GOT3 (cell line): ENCODE measurements around the gene CHID1.

ENCODE experiments used
- DNase-seq: peaks from one replicate; lab custom pipeline; 2025; ENCODE audit warnings: mixed read lengths; lab: John Stamatoyannopoulos, UW

CHID1 gene

DNA sequence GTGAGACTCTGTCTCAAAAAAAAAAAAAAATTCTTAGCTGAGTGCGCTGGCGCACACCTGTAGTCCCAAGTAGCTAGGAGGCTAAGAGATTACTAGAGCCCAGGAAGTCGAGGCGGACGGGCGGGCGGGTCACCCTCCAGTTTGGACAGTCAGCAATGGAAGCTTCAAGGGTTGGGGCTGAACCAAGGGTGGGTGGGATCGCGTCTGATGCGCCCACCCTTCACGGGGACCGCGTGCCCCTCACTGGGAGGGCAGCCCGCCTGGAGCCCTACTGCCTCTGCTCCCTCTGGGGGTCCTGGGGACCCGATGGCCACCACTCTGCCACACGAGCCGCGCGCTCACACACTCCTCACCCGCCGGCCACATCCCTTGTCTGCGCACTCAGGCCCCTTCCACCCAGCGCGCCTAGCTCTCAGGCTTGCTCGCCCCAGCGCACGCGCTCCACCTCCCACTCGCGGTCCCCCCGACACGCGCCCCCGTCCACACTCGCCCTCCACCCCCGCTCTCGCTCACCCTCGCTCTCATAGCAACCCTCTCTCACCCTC is 494 bp downstream of the CHID1 start:
- DNase-seq = no peak

DNA sequence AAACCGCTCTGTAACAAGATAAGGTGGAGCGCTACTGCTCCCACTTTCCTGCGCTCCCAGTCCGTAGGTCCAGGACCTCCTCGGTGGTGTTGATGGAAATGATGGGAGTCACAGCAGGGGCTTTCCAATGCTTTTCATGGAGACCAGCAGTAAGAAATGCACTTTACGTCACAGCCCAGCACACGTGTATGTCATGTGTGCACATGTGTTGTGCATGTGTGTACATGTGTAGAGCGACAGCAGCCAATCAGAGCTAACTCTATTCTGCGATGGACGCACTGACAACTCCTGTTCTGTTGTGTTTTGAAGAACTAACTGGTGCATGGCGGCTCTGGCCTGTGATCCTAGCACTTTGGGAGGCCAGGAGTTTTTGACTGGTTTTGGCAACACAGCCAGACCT is 1.2 kb downstream of the CHID1 start:
- no peak for DNase-seq

DNA sequence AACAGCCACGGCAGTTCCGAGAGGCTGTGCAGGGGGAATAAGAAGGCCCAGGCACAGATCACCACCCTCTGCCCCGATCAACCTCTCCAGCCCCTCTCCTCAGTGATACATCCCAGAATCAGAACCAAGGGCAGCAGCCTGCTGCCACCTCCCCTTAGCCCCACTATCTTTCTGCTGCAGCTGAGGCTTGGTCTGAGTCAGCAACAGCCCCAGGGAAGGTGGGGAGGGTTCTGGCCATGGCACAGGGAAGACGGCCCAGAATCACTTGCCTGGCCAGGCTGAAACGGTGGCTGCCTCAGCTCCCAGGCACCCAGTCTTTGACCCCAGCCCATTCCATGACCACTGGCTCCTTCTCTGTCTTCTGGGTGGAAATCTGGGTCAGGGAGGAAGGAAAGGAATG is 2.3 kb downstream of the CHID1 start:
- no peak for DNase-seq

DNA sequence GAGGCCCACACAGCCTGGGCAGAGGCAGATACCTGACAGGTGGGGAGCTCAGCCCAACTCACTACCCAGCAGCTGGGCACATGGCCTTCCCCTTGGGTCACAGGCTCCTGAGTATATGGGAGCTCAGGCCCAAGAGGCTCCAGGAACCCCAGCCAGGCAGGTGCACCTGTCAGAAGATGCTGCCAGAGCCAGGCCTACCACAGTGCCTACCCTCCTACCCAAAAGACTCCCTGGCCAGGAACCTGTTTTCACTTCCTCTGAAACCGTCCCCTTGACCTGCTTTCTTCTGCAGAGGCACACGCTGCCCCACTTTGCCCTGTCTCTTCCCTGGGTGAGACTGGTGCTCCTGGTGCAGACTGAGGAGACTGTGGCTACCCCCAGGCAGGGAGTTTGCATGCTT is 2.9 kb downstream of the CHID1 start:
- DNase-seq = no peak

DNA sequence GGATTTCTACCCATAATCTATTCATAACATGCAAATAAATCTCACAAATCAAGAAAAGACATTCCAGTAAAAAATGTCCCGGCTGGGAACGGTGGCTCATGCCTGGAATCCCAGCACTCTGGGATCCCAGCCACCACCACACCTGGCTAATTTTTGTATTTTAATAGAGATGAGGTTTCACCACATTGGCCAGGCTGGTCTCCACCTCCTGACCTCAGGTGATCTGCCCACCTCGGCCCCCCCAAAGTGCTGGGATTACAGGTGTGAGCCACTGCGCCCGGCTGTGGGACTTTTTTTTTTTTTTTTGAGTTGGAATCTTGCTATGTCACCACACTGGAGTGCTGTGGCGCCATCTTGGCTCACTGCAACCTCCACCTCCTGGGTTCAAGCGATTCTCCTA is 4.7 kb downstream of the CHID1 start:
- DNase-seq = no peak

DNA sequence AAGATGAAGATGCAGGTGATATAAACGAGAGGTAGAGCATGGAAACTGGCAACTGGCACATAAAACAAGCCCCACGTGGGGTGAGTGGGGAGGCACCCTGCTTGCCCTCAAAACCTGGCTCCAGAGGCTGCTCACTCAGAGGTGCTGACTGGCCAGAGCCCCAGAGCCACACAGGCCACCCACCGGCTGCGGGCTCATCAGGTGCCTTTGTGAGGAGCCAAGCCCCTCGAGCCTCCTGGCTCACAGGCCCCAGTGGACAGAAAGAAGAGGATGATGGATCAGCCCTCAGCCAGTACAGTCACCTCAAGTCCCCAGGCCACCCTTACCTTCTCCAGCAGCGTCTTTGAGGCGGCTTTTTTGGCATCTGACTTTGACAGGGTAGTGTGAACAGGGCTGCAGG is 6.2 kb downstream of the CHID1 start:
- DNase-seq = no peak

DNA sequence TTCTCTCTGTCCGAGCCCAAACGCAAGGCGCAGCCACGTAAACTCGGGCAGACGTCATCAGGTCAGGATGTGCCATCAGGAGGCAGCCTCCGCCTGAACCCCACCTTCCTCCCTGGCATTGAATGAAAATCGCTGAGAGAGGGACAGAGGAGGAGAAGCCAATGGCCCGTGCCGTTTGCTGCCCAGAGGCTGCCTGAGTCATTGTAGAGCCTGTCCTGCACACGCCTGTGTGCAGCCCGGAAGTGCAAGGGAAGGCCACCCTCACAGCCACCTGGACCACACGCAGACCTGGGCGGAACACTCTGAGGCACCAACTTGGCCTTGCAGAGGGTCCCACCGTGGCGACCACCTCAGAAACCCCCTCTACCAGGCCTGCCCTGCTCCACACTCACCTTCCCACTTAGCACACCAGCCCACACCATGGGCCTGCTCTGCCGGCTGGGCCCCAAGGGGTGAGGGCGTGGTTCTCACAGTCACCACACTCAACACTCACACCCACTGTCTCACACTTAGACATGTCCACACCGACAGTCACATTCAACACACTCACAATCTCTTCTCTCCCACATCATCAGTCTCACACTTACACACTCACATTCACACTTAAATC is 9.1 kb downstream of the CHID1 start:
- no peak for DNase-seq

DNA sequence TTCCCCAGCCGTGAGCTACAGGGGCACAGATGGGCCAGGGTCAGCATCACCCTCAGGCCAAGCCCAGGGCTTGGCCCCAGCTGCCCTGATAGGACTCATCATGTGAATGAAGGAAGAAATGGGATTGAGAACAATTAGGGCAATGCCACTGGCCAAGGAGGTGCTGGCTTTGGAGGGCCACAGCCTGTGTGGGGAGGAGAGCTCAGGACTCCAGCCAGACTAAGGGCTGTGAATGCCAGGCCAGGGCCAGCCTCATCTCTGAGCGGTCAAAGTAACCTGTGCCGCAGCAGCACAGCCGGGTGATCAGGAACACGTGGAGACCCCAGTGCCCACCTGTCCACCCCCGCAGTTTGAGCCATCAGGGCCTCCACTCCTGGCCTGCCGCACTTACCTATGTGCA is 10.1 kb downstream of the CHID1 start:
- DNase-seq = no peak

DNA sequence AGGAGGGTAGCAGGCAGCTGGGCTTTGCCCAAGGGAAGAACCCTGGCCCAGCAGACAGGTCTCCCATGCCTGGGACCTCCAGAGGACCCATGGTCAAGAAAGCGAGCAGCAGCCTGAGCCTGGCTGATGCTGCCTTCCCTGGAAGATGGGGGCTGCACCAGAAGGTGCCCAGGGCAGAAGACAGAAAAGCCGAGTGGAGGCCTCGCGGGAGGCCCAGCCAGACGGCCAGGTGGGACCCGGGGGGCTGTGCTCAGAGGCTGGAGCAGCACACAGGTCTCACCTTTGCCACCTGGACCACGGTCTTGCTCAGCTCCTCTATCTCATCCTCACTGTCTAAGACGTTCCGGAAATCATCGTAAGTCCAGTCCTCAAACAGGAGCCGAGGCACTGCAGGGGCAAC is 10.9 kb downstream of the CHID1 start:
- DNase-seq = no peak

DNA sequence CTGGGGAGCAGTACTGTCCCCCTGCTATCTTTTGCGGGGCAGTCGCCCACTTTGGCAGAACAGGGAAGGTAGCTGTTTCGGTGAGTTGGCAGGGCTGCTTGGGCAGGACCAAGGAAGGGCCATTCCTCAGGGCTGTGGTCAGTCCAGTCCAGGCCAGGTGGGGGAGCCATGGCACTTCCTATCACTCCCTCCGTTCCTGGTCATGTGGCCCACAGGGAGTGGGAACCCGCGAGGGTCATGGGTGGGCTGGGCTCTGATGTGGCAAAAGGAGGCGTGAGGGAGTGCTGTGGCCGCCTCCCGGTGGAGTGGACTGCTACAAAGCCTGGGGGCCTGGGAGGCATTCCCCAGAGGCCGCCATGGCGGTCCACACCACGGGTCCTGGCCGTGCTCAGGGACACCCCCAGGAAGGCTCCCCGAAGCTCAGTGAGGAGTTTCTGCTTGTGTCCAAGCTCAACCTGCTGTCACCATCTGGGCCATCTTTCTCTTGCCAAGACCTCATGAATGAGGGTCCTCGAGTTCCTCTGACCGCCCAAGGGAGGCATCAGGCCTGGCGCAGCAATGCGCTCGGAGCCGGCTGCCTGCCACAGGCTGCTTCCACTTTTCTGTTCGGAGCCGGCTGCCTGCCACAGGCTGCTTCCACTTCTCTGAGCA is 11.9 kb downstream of the CHID1 start:
- no peak for DNase-seq

DNA sequence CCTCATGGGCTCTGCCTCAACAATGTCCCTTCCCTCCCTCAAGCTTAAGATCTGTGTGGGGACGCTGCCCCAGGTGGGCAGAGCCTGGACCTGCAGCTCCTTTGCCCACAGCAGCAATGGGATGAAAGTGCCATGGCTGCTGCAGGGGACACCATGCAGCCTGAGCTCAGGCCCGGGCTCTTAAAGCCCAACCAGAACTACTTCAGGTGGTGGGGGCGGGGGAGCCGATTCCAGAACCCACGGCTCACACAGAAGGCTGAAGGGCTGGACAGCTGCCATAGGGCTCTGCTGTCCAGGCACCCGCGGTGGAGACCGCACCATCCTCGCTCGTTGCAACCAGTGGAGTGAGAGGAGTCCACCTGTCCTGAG is 12.5 kb downstream of the CHID1 start:
- no peak for DNase-seq

DNA sequence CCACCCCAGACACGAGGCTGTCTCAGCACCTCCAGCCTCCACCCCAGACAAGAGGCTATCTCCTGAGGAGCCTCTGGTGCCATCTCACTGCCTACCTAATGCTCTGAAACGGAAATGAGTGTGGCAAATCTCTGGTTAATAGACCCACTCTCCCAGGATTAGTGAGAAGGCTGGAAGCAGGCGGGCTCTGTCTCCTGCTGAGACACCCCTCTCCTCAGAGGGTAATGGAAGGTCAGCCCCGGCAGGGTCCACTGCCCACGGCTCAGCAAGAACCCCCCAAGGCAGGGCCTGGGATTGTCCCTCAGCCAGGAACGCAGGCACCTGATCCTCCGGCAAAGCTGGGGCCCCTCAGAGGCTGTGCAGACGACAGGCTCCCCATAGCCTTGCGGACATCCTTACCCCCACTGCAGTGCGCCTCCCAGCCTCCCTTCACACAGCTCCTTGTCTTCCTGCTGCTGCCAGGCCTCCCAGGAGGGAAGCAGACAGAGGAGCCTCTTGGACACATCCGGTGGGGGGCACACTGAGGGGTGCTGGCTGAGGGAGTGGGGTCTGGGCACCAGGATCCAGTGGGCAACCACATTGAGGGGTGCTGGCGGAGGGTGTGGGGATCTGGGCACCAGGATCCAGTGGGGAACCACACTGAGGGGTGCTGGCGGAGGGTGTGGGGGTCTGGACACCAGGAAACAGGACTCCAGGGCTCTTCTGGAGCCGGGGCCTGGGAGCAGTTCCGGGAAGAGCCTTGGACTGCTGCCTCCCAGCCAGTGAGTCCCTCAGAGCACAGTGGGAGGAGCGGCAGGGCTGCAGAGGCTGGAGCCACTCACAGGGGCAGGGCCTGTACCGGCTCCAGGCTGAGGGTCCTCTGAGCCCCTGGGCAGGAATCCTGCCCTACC is 13.1 kb downstream of the CHID1 start:
- no peak for DNase-seq

DNA sequence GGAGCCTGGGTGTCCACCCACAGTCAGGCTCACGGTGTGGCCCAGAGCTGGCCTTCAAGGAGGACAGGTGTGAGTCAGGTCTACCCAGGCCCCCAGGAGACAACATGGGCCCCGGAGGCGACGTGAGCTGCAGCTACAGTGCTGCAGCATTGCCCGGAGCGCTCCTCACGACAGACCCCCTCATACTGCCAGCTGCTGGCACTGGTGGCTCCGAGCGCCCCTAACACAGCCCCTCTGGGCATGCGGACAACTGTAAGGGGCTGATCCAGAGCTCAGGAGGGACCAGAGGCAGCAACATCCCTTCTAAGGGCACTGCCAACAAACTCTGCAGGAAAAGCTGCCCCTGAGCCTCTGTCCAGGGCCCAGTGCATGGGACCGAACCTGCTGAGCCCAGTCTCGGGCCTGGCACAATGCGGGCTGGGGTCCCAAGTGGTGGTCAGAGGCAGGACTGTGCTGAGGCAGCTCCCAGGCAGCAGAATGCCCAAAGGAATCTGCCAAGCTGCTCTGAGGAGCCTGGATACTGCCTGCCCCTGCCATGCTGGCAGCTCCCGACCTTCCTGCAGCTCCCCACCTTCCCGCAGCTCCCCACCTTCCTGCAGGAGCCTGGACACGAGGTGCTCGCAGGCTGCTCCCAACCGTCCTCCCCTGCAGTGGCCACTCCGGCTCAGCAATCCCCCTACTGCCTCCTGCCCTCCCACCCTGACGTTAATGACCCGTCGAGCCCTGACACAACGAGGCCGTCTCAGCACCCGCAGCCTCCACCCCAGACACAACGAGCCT is 15.1 kb downstream of the CHID1 start:
- no peak for DNase-seq

DNA sequence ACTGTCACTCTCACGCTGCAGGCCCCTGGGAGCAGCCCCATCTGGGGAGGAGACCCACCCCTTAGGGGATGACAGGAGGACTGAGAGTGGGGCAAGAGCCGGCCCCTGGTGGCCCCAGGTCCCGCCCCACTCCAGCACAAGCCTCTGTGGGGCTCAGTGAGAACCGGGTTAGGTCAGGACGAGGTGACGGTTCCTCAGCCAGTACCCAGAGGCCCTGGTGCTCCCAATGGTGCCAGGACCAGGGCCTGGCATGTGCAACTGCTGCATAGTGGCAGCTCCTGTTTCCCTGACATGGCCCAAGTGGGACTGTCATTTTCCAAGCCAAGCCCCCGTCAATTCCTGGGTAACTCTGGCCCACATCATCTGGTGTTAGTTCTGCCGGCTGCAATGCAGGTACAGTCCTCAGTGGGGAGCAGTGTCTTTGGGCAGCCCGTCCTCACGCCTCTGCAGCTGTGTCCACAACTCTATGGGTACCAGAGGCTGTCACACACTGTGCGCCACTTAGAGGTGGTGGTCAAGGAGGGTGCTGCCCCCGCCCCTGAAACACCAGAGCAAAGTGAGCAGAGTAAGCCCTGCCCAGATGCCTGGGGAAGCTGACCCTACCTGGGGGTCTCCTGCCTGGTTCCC is 15.9 kb downstream of the CHID1 start:
- DNase-seq = no peak

DNA sequence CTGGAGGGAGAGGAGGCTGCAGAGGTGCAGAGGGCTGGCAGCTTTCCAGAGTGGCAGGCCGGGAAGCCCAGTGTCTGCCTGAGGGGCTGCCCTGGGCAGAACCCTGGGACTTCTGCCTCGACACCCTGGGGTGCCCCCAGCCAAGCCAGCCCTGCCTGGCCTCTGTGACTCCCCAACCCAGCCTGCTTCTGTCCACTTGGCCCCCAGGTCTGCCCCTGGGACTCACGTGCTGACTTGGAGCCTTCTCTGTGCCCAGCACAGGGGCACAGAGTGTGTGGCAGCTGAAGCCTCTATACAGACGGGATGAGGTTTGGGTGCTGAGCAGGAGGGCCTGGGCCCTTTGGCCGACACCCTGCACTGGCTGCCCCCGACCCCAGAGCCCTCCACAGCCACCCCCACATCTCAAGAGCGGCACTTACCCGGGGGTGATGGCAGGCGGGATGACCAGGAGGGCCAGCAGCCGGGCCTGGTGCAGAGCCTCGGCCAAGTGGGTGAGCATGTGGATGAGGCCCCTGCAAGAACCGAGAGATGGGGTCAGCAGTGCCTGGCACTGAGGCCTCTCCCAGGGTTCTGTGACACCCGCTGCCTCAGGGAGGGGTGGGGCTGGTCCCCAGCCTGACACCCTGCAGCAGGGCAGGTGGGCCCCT is 17.5 kb downstream of the CHID1 start:
- no peak for DNase-seq

DNA sequence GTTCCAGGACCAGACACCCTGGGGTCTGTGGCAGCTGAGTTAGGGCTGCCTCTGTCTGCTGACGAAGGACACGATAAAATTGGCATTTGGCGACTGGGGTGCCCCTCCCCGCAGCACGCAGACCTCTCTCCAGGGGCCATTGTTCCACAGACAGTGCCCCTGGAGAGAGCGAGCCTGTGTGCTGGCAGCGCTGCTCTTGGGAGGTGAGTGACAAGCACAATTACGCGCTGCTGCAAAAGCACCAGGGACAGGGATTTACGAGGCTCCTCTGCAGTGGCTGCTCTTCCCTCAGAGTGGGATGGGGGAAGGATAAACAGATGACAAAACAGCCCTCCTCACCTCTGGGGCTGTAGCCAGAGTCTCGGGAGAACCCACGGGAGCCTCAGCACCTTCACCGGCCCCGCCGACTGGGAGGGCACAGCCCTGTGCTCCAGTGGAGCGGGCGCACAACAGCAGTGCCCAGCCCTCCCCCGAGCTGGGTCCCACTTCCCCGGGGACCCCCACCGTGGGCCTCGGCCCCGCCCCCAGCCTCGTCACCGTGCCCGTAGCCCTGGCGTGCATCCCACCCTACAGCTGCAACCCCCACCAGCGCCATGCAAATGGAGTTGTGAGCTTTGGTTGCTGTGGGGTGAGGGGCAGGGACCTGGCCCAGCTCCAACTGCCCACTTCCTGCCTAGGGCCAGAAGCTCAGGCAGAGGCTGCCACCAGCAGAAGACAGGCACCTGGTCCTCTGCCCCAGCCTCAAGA is 19.6 kb downstream of the CHID1 start:
- DNase-seq = no peak

DNA sequence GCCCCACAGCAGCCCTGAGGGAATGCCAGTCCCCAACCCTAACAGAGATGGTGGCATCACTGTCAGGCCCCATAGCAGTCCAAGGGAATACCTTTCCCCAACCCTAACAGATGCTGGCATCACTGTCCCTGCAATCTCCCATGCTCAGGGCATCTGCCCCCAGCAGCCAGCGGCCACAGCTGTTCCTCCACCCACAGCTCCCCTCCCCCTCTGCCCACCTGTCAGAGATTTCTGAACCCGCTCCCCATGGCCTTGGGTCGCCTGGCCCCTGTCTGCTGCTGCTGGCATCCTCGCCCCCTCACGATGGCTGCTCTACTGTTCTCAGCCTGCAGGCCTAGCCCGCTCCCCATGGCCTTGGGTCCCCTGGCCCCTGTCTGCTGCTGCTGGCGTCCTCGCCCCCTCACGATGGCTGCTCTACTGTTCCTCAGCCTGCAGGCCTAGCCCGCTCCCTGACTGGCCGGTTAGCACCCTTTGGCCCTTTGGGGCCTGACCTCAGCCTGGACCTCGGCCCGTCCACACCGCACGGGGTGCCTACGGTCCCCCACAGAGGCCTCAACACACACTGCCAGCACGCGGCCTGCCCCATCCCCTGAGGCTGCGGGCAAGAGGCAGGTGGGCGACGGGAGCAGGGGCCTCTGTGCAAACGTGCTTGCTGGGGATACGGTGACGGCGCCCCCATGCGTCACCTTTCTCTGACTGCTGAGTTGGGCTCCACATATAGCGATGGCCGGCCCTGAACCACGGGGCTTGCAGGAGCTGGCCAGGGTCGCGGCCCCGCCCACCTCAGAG is 20.7 kb downstream of the CHID1 start:
- DNase-seq = no peak

DNA sequence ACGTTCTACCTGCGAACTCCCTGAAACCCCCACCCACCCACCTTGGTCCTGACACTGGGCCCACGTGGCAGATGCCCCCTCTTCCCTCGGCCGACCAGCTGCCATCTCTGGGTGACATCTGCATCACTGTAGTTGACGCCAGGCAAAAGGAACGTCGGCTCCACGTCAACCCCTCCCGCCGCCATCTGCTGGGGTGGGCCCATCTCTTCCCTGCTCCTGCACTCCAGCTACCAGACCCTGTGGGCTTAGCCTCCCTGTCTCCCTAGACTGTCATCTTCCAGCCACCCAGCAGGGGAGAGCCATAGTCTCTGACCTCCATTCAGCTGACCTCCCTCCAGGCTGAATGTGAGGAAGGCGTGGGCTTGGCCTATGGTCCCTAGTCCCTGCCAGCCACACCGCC is 21.4 kb downstream of the CHID1 start:
- no peak for DNase-seq

DNA sequence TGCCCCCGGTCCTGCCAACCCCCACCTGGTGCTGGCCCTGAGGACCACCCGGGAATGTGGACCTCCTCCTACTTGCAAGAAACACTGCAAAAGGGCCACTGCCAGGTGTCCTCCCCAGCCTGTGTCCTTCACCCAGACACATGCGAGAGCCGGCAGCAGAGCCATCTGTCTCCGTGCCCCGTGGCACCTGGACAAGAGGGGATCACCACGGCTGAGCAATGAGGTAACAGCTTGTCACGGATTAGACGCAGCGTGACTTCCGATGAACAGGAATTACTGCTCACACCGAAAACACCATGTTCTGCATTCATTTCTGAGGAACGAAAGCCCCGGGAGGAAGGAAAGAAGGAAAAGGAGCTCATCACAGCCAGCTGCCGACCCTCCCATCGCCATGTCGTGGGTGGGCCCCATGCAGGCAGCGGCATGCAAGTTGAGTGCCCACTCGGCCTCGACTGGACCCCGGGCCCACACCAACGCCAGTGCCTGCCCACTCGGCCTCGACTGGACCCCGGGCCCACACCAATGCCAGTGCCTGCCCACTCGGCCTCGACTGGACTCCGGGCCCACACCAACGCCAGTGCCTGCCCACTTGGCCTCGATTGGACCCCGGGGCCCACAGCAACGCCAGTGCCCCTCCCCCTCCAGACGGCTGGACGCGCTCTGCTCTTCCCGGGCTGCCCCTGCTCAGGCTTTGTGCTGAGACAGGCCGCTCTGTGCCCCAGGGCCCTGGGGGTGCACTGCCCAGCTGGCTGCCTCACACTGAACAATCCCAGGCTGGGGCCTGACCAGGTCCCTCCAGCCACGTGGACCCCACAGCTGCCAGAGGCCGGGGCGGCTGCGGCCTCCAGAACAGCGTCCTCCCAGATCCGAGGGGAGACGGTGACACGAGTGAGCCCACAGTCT is 22.0 kb downstream of the CHID1 start:
- DNase-seq = no peak
